Liver (tissue), 3 donors: ENCODE results near the gene CCNB3.

Experiments
- CTCF ChIP-seq: fragments of 150-350 bp; IDR thresholded peaks from 2 replicates; pipeline ENCODE4 v1.5.1; 2017; ENCODE audit warnings: improper control_type of control experiment, low read depth, low read length; ENCODE audit not compliant: missing input control
- TF ChIP-seq, protein P1 (sequence below): IDR thresholded peaks from 2 replicates; pipeline ENCODE4 v1.6.1; 2016; ENCODE audit warnings: antibody characterized with exemption
- donor health status: healthy.
- donor health status: healthy.

- no peak for TF ChIP-seq CTCF
- TF ChIP-seq, protein P1, sequence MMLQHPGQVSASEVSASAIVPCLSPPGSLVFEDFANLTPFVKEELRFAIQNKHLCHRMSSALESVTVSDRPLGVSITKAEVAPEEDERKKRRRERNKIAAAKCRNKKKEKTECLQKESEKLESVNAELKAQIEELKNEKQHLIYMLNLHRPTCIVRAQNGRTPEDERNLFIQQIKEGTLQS, result no peak
Observed at GRCh38 chrX:50180073-50180940, 24.3 kb upstream of the CCNB3 start.
